Adrenal gland (tissue), 12 donors: ENCODE data around the gene ERBB4. TPM values are rescaled to one million over a fixed set of nuclear protein-coding genes. Genes with fewer than 3 reads are reported as not detected.

Source experiments
- DNase-seq, 7 donors: peaks; one replicate each; pipeline ENCODE4 v3.0.0-alpha.2; 2019 to 2020
- H3K27ac ChIP-seq, 5 donors: fragments of 200-600 bp; sonication (generic) in 4 of 5; 1 replicate in 3 of 5; 2 replicates in 2 of 5; pipeline versions ENCODE4 v1.5.1 to v1.8.0; 2016 to 2020; ENCODE audit warnings: mild to moderate bottlenecking in 1 of 5
- H3K27me3 ChIP-seq: fragments of 200-600 bp; 2 replicates; pipeline ENCODE4 v1.8.0; 2021
- H3K36me3 ChIP-seq, 2 donors: fragments of 200-600 bp; replicated peaks in 1 of 2; 1 replicate in 1 of 2; 2 replicates in 1 of 2; pipeline versions ENCODE4 v1.5.1 to v1.8.0; 2018 to 2022
- H3K4me1 ChIP-seq, 2 donors: fragments of 200-600 bp; replicated peaks in 1 of 2; 1 replicate in 1 of 2; 2 replicates in 1 of 2; pipeline versions ENCODE4 v1.5.1 to v1.8.0; 2018 to 2021
- H3K4me3 ChIP-seq, 4 donors: fragments of 200-600 bp; sonication (generic) in 3 of 4; one replicate each; pipeline ENCODE4 v1.5.1; 2016 to 2018
- H3K9me3 ChIP-seq, 3 donors: fragments of 200-600 bp; sonication (generic) in 1 of 3; replicated peaks in 1 of 3; 1 replicate in 2 of 3; 2 replicates in 1 of 3; pipeline versions ENCODE4 v1.5.1 to v1.8.0; 2016 to 2021
- CTCF ChIP-seq, 6 experiments: fragments of 450-650 bp in 4 of 6; fragments of 200-600 bp in 2 of 6; sonication (generic) in 1 of 6; IDR thresholded peaks; 1 replicate in 5 of 6; 2 replicates in 1 of 6; pipeline versions ENCODE4 v1.5.1 to v1.8.0; 2016 to 2021; ENCODE audit warnings: antibody characterized with exemption in 6 of 6, mild to moderate bottlenecking in 2 of 6, moderate library complexity in 1 of 6
- POLR2A ChIP-seq, 2 donors: fragments of 450-650 bp; IDR thresholded peaks; one replicate each; pipeline ENCODE4 v1.6.1; 2017; ENCODE audit warnings: antibody characterized with exemption in 2 of 2, mild to moderate bottlenecking in 2 of 2, moderate library complexity in 1 of 2
- WGBS, 4 donors: extraction: QIAGEN DNeasy Blood & Tissue Kit in 2 of 4; methylation state at CpG; one replicate each; pipeline versions ENCODE4 v1.1.5 to v1.1.7; 2013 to 2017; 5-methylcytosine and 5-hydroxymethylcytosine counted together
- intact Hi-C, 2 donors: fragments of 100-400 bp; cut with DNase I; formaldehyde crosslinking; loops; one replicate each; pipeline versions ENCODE4 v1.14.1 to v1.15.0; 2022 to 2023
- polyA plus RNA-seq, 3 donors: library from polyadenylated mRNA; stranded (reverse); fragments of 200-250 nt in 2 of 3; fragments of 350-450 nt in 1 of 3; fragmentation: Illumina TruSeq in 1 of 3; extraction: RNeasy Lipid Tissue Mini Kit (QIAGEN cat#74804) in 1 of 3; gene quantifications; one replicate each; pipeline ENCODE4 v1.2.3, GENCODE V29; 2013 to 2014
- total RNA-seq, 9 donors: library from RNA; depleted of rRNA in 4 of 9; stranded (reverse); fragments of >200 nt in 4 of 9; fragments of 120-200 nt in 1 of 9; fragmentation: NEBNext Ultra II Directional in 1 of 9; extraction: Animal tissue kit (Norgen Biotek cat#: 25700) in 1 of 9; gene quantifications; one replicate each; pipeline versions ENCODE4 v1.1.0 to v1.2.4, GENCODE V29; 2013 to 2023
- donor health status: healthy with polysubstance abuse.
- donor health status: Bipolar disorder and iron deficiency.
- donor health status: DM: yes; HTN: yes; CAD: no.
- donor health status: DM: no; HTN: no; CAD: no.
- donor health status: DM: no; HTN: no; CAD: no.
- donor health status: DM: yes; HTN: yes; CAD: no.

Gene ERBB4
- total and polyA plus RNA-seq, 12 donors: 0.06 to 2.9 (median 0.49) TPM

GRCh38 chr2:211901226-211901846 lies 637.3 kb downstream of the ERBB4 start:
- Histone ChIP-seq H3K9me3 (no peaks in the 10 kb centered on the region), H3K27me3 (no peaks in the 10 kb centered on the region), H3K4me1 (no peaks in the 10 kb centered on the region), H3K36me3 (no peaks in the 10 kb centered on the region), H3K27ac (no peak overlapping the region), H3K4me3 (no peak overlapping the region)
- no peak for DNase-seq
- TF ChIP-seq CTCF (IDR thresholded peaks at IDR 0.05) (no peak), POLR2A (IDR thresholded peaks at IDR 0.05) (no peak)
- WGBS, 4 donors: 72 to 81% (median 77%) methylated on average over 6 of the region's 6 CpGs
- intact Hi-C loops: no loop called here

- H3K4me3 ChIP-seq: no peak overlapping the region
- TF ChIP-seq POLR2A (IDR thresholded peaks at IDR 0.05): no peak
- no peak for TF ChIP-seq CTCF (IDR thresholded peaks at IDR 0.05)
- no peaks in the 10 kb centered on the region for H3K4me1 ChIP-seq
- H3K9me3 ChIP-seq: no peaks in the 10 kb centered on the region
- WGBS, 4 donors: 71 to 78% (median 75%) methylated on average over 2 of the region's 2 CpGs
- no peak overlapping the region for H3K27ac ChIP-seq
- intact Hi-C loops: no loop called here
- no peaks in the 10 kb centered on the region for H3K27me3 ChIP-seq
- no peak for DNase-seq
- no peaks in the 10 kb centered on the region for H3K36me3 ChIP-seq
Observed at GRCh38 chr2:211900518-211900917, 638.1 kb downstream of the ERBB4 start.

GRCh38 chr2:211900000-211900399 lies 638.6 kb downstream of the ERBB4 start:
- no peak for DNase-seq
- Histone ChIP-seq H3K27ac (no peak overlapping the region), H3K9me3 (no peaks in the 10 kb centered on the region), H3K36me3 (no peaks in the 10 kb centered on the region), H3K4me1 (no peaks in the 10 kb centered on the region), H3K27me3 (no peaks in the 10 kb centered on the region), H3K4me3 (no peak overlapping the region)
- 42 to 58% (median 53%) methylated on average over 5 of the region's 5 CpGs for WGBS, 4 donors
- TF ChIP-seq POLR2A (IDR thresholded peaks at IDR 0.05) (no peak), CTCF (IDR thresholded peaks at IDR 0.05) (no peak)
- intact Hi-C loops: no loop called here

- Histone ChIP-seq H3K27me3 (no peaks in the 10 kb centered on the region), H3K36me3 (no peaks in the 10 kb centered on the region), H3K9me3 (no peaks in the 10 kb centered on the region), H3K4me1 (no peaks in the 10 kb centered on the region), H3K27ac (no peak overlapping the region), H3K4me3 (no peak overlapping the region)
- 38 to 58% (median 45%) methylated on average over 1 of the region's 1 CpG for WGBS, 4 donors
- intact Hi-C loops: no loop called here
- no peak for DNase-seq
- TF ChIP-seq CTCF (IDR thresholded peaks at IDR 0.05): no peak
- TF ChIP-seq POLR2A (IDR thresholded peaks at IDR 0.05): no peak
Observed at GRCh38 chr2:211898702-211899101, 639.9 kb downstream of the ERBB4 start.
